GM12874 (cell line): ENCODE data around the gene HCCS.

ENCODE experiments used
- TF ChIP-seq, protein P1 (sequence below): IDR thresholded peaks from 2 replicates; pipeline ENCODE4 v1.5.1; 2011; ENCODE audit warnings: low read depth, mild to moderate bottlenecking, control low read depth, low read length, moderate library complexity; ENCODE audit not compliant: insufficient read depth

The HCCS gene

DNA sequence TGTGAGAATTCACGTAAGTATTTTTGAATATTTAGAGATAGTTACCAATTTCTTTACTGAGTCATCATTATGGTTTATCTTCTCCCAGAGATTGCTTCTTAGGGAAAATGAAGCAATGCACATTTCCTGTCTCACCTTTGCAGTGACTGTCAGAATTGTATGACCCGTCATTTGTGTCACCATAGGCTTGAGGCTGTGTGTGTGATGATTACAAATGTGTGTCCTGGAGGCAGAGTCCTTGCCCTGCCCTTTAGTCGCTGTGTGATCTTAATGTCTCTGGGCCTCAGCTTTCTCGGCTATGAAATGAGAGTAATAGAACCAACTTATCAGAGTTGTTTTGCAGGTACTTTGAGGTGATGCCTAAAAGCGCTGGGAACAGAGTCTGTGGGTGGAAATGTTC is 13.9 kb downstream of the HCCS start:
- TF ChIP-seq, protein P1, sequence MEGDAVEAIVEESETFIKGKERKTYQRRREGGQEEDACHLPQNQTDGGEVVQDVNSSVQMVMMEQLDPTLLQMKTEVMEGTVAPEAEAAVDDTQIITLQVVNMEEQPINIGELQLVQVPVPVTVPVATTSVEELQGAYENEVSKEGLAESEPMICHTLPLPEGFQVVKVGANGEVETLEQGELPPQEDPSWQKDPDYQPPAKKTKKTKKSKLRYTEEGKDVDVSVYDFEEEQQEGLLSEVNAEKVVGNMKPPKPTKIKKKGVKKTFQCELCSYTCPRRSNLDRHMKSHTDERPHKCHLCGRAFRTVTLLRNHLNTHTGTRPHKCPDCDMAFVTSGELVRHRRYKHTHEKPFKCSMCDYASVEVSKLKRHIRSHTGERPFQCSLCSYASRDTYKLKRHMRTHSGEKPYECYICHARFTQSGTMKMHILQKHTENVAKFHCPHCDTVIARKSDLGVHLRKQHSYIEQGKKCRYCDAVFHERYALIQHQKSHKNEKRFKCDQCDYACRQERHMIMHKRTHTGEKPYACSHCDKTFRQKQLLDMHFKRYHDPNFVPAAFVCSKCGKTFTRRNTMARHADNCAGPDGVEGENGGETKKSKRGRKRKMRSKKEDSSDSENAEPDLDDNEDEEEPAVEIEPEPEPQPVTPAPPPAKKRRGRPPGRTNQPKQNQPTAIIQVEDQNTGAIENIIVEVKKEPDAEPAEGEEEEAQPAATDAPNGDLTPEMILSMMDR = no peak

DNA sequence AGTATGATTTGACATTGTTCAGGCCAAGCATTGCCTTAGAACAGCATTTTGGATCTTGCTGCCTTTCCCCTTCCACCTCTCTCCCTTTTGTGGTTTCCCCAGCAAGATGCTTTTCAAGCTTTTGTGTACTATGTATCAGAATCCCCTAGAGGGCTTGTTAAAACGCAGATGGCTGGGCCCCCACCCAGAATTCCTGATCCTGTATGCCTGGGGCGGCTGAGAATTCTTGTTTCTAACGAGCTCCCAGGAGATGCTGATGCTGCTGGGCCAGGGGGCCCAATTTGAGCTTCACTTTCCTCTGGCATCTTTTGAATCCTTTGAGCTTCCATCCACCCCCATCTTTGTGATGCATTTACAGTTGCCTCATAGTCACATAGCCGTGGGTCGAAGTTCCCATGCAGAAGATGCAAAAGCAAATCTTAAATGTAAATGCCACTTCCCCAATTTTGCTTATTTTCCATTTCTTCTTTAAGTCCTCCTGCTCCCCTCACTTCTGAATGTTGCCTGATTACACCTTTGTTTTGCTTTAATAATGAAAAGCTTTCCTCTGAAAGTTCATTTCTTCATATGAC is 18.5 kb downstream of the HCCS start:
- TF ChIP-seq, protein P1 = no peak

DNA sequence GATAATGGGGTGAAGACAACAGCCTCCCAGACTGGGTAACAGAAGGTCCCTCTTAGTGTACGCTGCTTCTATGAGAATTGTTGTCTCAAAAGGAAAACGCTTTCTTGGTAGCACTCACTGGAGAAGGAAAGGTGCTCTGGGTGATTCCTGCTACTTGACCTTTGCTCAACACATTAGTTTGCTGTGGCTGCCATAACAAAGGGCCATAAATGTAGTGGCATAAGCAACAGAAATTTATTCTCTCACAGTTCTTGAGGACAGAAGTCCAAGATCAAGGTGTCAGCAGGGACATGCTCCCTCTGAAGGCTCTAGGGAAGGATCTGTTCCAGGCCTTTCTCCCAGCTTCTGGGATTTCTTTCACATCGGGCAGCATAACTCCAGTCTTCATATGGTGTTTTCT is 19.0 kb downstream of the HCCS start:
- TF ChIP-seq, protein P1 = no peak

- TF ChIP-seq, protein P1 = no peak
Measured at GRCh38 chrX:11131146-11131545, 20.0 kb downstream of the HCCS start.

- TF ChIP-seq, protein P1 = no peak
Measured at GRCh38 chrX:11135564-11136185, 24.5 kb downstream of the HCCS start.

- TF ChIP-seq, protein P1 = no peak
Measured at GRCh38 chrX:11137543-11138139, 26.5 kb downstream of the HCCS start.

- TF ChIP-seq, protein P1 = no peak
Measured at GRCh38 chrX:11138498-11139390, 27.6 kb downstream of the HCCS start.
